Breast epithelium (tissue), 4 donors: ENCODE data around the gene CPEB2. TPM values are rescaled to one million over a fixed set of nuclear protein-coding genes. Genes with fewer than 3 reads are reported as not detected.

ENCODE experiments used
- DNase-seq, 2 donors: peaks; one replicate each; pipeline ENCODE4 v3.0.0-alpha.2; 2019; ENCODE audit warnings: low spot score in 2 of 2
- H3K27ac ChIP-seq, 2 donors: fragments of 200-600 bp; sonication (generic) in 1 of 2; one replicate each; pipeline ENCODE4 v1.5.1; 2016 to 2019; ENCODE audit warnings: mild to moderate bottlenecking in 1 of 2
- H3K27me3 ChIP-seq, 2 donors: fragments of 200-600 bp; sonication (generic) in 1 of 2; one replicate each; pipeline versions ENCODE4 v1.5.1 to v1.6.0; 2017 to 2019; ENCODE audit warnings: control low read depth in 1 of 2, mild to moderate bottlenecking in 1 of 2
- H3K36me3 ChIP-seq: fragments of 200-600 bp; one replicate; pipeline ENCODE4 v1.5.1; 2019
- H3K4me1 ChIP-seq, 2 donors: fragments of 200-600 bp; sonication (generic); one replicate each; pipeline ENCODE4 v1.5.1; 2016 to 2019; ENCODE audit warnings: control low read depth in 1 of 2
- H3K4me3 ChIP-seq, 3 donors: fragments of 200-600 bp; sonication (generic); 1 replicate in 2 of 3; 2 replicates in 1 of 3; pipeline ENCODE4 v1.5.1; 2016 to 2019; ENCODE audit warnings: mild to moderate bottlenecking in 3 of 3, moderate library complexity in 2 of 3
- H3K9me3 ChIP-seq, 2 donors: fragments of 200-600 bp; sonication (generic) in 1 of 2; one replicate each; pipeline ENCODE4 v1.5.1; 2016 to 2019; ENCODE audit warnings: control low read depth in 1 of 2
- POLR2A ChIP-seq: fragments of 450-650 bp; IDR thresholded peaks from one replicate; pipeline ENCODE4 v1.6.1; 2016; ENCODE audit warnings: antibody characterized with exemption, mild to moderate bottlenecking, moderate library complexity
- POLR2AphosphoS5 ChIP-seq, 3 donors: sonication (generic); formaldehyde crosslinking; IDR thresholded peaks; one replicate each; pipeline ENCODE4 v1.6.1; 2017; ENCODE audit warnings: antibody characterized with exemption in 3 of 3
- intact Hi-C: fragments of 100-400 bp; cut with DNase I; formaldehyde crosslinking; loops from one replicate; pipeline ENCODE4 v1.15.1; 2023; ENCODE audit warnings: low total_unique reads
- total RNA-seq, 3 donors: library from RNA; depleted of rRNA; stranded (reverse); fragments of >200 nt; gene quantifications; one replicate each; pipeline ENCODE4 v1.1.0, GENCODE V29; 2016
- TF ChIP-seq, protein P1 (sequence below), 3 donors: fragments of 450-650 bp; IDR thresholded peaks; one replicate each; pipeline ENCODE4 v1.5.1; 2016 to 2017; ENCODE audit warnings: antibody characterized with exemption in 3 of 3, mild to moderate bottlenecking in 3 of 3, moderate library complexity in 3 of 3

Gene CPEB2
- total RNA-seq, 3 donors from 2014 or later: 16.7 to 33.4 (median 26.4) TPM

GRCh38 chr4:15020502-15021286 lies 18.4 kb downstream of the CPEB2 start:
- DNase-seq: no peak
- H3K36me3 ChIP-seq: no peaks in the 10 kb centered on the region
- no peak overlapping the region for H3K4me3 ChIP-seq
- H3K27me3 ChIP-seq: no peaks in the 10 kb centered on the region
- no peaks in the 10 kb centered on the region for H3K4me1 ChIP-seq
- no peak for TF ChIP-seq POLR2AphosphoS5 (IDR thresholded peaks at IDR 0.05)
- no peak for TF ChIP-seq POLR2A
- TF ChIP-seq, protein P1, sequence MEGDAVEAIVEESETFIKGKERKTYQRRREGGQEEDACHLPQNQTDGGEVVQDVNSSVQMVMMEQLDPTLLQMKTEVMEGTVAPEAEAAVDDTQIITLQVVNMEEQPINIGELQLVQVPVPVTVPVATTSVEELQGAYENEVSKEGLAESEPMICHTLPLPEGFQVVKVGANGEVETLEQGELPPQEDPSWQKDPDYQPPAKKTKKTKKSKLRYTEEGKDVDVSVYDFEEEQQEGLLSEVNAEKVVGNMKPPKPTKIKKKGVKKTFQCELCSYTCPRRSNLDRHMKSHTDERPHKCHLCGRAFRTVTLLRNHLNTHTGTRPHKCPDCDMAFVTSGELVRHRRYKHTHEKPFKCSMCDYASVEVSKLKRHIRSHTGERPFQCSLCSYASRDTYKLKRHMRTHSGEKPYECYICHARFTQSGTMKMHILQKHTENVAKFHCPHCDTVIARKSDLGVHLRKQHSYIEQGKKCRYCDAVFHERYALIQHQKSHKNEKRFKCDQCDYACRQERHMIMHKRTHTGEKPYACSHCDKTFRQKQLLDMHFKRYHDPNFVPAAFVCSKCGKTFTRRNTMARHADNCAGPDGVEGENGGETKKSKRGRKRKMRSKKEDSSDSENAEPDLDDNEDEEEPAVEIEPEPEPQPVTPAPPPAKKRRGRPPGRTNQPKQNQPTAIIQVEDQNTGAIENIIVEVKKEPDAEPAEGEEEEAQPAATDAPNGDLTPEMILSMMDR (IDR thresholded peaks at IDR 0.05): no peak
- intact Hi-C loops: no loop called here
- no peak overlapping the region for H3K27ac ChIP-seq
- H3K9me3 ChIP-seq: no peaks in the 10 kb centered on the region

DNA sequence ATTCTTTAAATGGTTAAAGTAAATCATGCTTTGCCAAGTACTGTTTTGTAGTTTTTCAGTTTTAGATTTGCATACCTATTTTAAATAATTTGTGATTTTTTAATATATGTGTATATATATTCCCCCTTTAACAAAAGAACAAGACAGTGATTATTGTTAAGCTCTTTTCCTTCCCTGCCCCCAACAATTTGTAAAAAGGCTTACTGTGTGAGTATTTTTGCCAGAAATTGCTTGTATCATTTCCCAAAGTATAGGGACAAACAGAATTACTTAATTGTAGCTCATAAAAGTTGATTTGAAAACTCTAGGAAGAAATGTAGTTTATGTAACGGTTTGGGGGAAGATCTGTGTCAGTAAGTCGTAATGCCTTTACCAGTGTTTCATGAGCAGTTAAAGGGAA lies 19.0 kb downstream of the CPEB2 start:
- TF ChIP-seq, protein P1 (IDR thresholded peaks at IDR 0.05): no peak
- no peak for TF ChIP-seq POLR2A
- no peak for TF ChIP-seq POLR2AphosphoS5 (IDR thresholded peaks at IDR 0.05)
- no peak overlapping the region for H3K27ac ChIP-seq
- DNase-seq: no peak
- H3K27me3 ChIP-seq: no peaks in the 10 kb centered on the region
- intact Hi-C loops: no loop called here
- no peaks in the 10 kb centered on the region for H3K4me1 ChIP-seq
- H3K36me3 ChIP-seq: no peaks in the 10 kb centered on the region
- H3K4me3 ChIP-seq: no peak overlapping the region
- no peaks in the 10 kb centered on the region for H3K9me3 ChIP-seq

DNA sequence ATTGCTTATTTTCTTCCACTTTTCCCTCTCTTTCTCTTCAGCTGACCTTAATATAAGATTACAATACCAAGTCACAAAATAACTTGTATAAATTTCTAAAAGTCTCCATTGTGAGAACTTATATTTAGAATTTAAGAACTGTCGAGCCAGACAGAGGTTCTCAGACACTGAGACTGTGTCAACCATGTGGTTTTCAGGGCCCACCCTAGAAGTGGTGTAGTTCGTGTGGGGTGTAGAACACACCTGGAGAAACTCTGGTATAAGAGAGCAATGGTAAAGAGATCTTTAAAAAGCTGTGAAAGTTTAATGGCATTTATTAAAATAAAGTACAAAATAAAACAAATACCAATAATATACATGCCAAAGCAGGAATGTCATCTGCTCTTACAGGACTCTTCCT lies 19.7 kb downstream of the CPEB2 start:
- Histone ChIP-seq H3K27ac (no peak overlapping the region), H3K9me3 (no peaks in the 10 kb centered on the region), H3K36me3 (no peaks in the 10 kb centered on the region), H3K4me1 (no peaks in the 10 kb centered on the region), H3K4me3 (no peak overlapping the region), H3K27me3 (no peaks in the 10 kb centered on the region)
- no peak for DNase-seq
- TF ChIP-seq POLR2AphosphoS5 (IDR thresholded peaks at IDR 0.05) (no peak), POLR2A (no peak)
- TF ChIP-seq, protein P1 (IDR thresholded peaks at IDR 0.05): no peak
- intact Hi-C loops: no loop called here

GRCh38 chr4:15024386-15024785 lies 22.1 kb downstream of the CPEB2 start:
- Histone ChIP-seq H3K36me3 (no peaks in the 10 kb centered on the region), H3K9me3 (no peaks in the 10 kb centered on the region), H3K4me3 (no peak overlapping the region), H3K27me3 (no peaks in the 10 kb centered on the region), H3K27ac (no peak overlapping the region), H3K4me1 (no peaks in the 10 kb centered on the region)
- TF ChIP-seq, protein P1 (IDR thresholded peaks at IDR 0.05): no peak
- TF ChIP-seq POLR2A (no peak), POLR2AphosphoS5 (IDR thresholded peaks at IDR 0.05) (no peak)
- intact Hi-C loops: no loop called here
- no peak for DNase-seq

DNA sequence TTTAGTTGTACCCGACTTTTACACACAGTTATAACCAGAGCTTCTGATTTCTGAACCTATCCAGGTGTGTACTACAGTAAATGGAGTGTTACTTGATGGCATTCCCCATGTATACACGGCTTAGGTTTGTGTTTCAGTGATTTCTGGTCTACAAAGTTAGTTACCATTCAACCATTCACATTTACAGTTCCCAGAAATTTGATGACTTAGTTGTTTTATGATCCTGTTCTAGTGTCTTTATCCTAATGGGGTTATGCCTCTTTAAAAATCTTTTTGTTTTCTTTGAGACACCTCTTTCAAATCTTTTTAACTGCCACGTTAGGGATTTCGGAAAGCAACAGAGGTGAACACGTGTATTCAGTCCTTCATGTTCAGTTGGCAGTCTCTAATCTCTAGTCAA lies 23.4 kb downstream of the CPEB2 start:
- H3K36me3 ChIP-seq: no peaks in the 10 kb centered on the region
- no peaks in the 10 kb centered on the region for H3K27me3 ChIP-seq
- no peak overlapping the region for H3K27ac ChIP-seq
- no peaks in the 10 kb centered on the region for H3K9me3 ChIP-seq
- intact Hi-C loops: no loop called here
- H3K4me1 ChIP-seq: no peaks in the 10 kb centered on the region
- DNase-seq: no peak
- no peak for TF ChIP-seq POLR2A
- TF ChIP-seq, protein P1 (IDR thresholded peaks at IDR 0.05): no peak
- TF ChIP-seq POLR2AphosphoS5 (IDR thresholded peaks at IDR 0.05): no peak
- H3K4me3 ChIP-seq: no peak overlapping the region
